HEK293 (cell line): ENCODE measurements around the gene CDSN.
A peak's percentile ranks its signal among the peaks of the same experiment; 100 is the strongest.

Source experiments
- KLF10 ChIP-seq: fragments of 450-650 bp; IDR thresholded peaks from 2 replicates; pipeline ENCODE4 v1.5.1; 2018; ENCODE audit warnings: missing biosample characterization, mild to moderate bottlenecking, missing genetic modification characterization
- KLF7 ChIP-seq: fragments of 450-650 bp; formaldehyde crosslinking; IDR thresholded peaks from 2 replicates; pipeline ENCODE4 v1.5.1; 2016; ENCODE audit warnings: missing biosample characterization, missing genetic modification characterization, borderline replicate concordance
- PRDM10 ChIP-seq: fragments of 450-650 bp; formaldehyde crosslinking; IDR thresholded peaks from 2 replicates; pipeline ENCODE4 v1.5.1; 2016; ENCODE audit warnings: missing biosample characterization, missing genetic modification characterization
- YY2 ChIP-seq: fragments of 450-650 bp; formaldehyde crosslinking; IDR thresholded peaks from 2 replicates; pipeline ENCODE4 v1.5.1; 2016; ENCODE audit warnings: missing biosample characterization, missing genetic modification characterization
- ZNF121 ChIP-seq: fragments of 450-650 bp; formaldehyde crosslinking; IDR thresholded peaks from 2 replicates; pipeline ENCODE4 v1.5.1; 2016; ENCODE audit warnings: missing biosample characterization, missing genetic modification characterization
- ZNF138 ChIP-seq: fragments of 450-650 bp; formaldehyde crosslinking; IDR thresholded peaks from 2 replicates; pipeline ENCODE4 v1.5.1; 2016; ENCODE audit warnings: missing biosample characterization, missing genetic modification characterization, borderline replicate concordance
- ZNF146 ChIP-seq: fragments of 450-650 bp; formaldehyde crosslinking; IDR thresholded peaks from 2 replicates; pipeline ENCODE4 v1.5.1; 2016; ENCODE audit warnings: missing biosample characterization, missing genetic modification characterization
- ZNF214 ChIP-seq: fragments of 450-650 bp; formaldehyde crosslinking; IDR thresholded peaks from 2 replicates; pipeline ENCODE4 v1.5.1; 2017; ENCODE audit warnings: missing biosample characterization, mild to moderate bottlenecking, missing genetic modification characterization, borderline replicate concordance
- ZNF223 ChIP-seq: fragments of 450-650 bp; formaldehyde crosslinking; IDR thresholded peaks from 2 replicates; pipeline ENCODE4 v1.5.1; 2016; ENCODE audit warnings: missing biosample characterization, missing genetic modification characterization
- ZNF24 ChIP-seq: fragments of 450-650 bp; formaldehyde crosslinking; IDR thresholded peaks from 2 replicates; pipeline ENCODE4 v1.5.1; 2016; ENCODE audit warnings: missing biosample characterization, missing genetic modification characterization
- ZNF354C ChIP-seq: fragments of 450-650 bp; formaldehyde crosslinking; IDR thresholded peaks from 2 replicates; pipeline ENCODE4 v1.5.1; 2016; ENCODE audit warnings: missing biosample characterization, missing genetic modification characterization, low read depth, borderline replicate concordance
- ZNF362 ChIP-seq: fragments of 450-650 bp; formaldehyde crosslinking; IDR thresholded peaks from 2 replicates; pipeline ENCODE4 v1.5.1; 2016; ENCODE audit warnings: missing biosample characterization, missing genetic modification characterization
- ZNF37A ChIP-seq: fragments of 450-650 bp; IDR thresholded peaks from 2 replicates; pipeline ENCODE4 v1.5.1; 2018; ENCODE audit warnings: missing biosample characterization, missing genetic modification characterization
- ZNF449 ChIP-seq: fragments of 450-650 bp; formaldehyde crosslinking; IDR thresholded peaks from 2 replicates; pipeline ENCODE4 v1.5.1; 2017; ENCODE audit warnings: missing biosample characterization, mild to moderate bottlenecking, missing genetic modification characterization, moderate library complexity
- ZNF473 ChIP-seq: fragments of 450-650 bp; formaldehyde crosslinking; IDR thresholded peaks from 2 replicates; pipeline ENCODE4 v1.5.1; 2017; ENCODE audit warnings: missing biosample characterization, missing genetic modification characterization
- ZNF561 ChIP-seq: fragments of 450-650 bp; IDR thresholded peaks from 2 replicates; pipeline ENCODE4 v1.5.1; 2018; ENCODE audit warnings: missing biosample characterization, missing genetic modification characterization, borderline replicate concordance
- ZNF596 ChIP-seq: fragments of 450-650 bp; IDR thresholded peaks from 2 replicates; pipeline ENCODE4 v1.5.0; 2018; ENCODE audit warnings: missing biosample characterization, mild to moderate bottlenecking, missing genetic modification characterization, moderate library complexity
- ZNF658 ChIP-seq: fragments of 450-650 bp; formaldehyde crosslinking; IDR thresholded peaks from 2 replicates; pipeline ENCODE4; 2016; ENCODE audit warnings: missing biosample characterization, missing genetic modification characterization
- ZNF701 ChIP-seq: fragments of 450-650 bp; formaldehyde crosslinking; IDR thresholded peaks from 2 replicates; pipeline ENCODE4 v1.5.1; 2016; ENCODE audit warnings: missing biosample characterization, missing genetic modification characterization
- ZNF830 ChIP-seq: fragments of 450-650 bp; IDR thresholded peaks from 2 replicates; pipeline ENCODE4 v1.5.0; 2018; ENCODE audit warnings: missing biosample characterization, missing genetic modification characterization, low read depth, mild to moderate bottlenecking, moderate library complexity
- TF ChIP-seq, protein P1 (sequence below): fragments of 450-650 bp; formaldehyde crosslinking; IDR thresholded peaks from 2 replicates; pipeline ENCODE4 v1.5.1; 2016; ENCODE audit warnings: missing biosample characterization, missing genetic modification characterization, low read depth
- TF ChIP-seq, protein P2 (sequence below): fragments of 450-650 bp; formaldehyde crosslinking; IDR thresholded peaks from 2 replicates; pipeline ENCODE4 v1.5.1; 2017; ENCODE audit warnings: missing biosample characterization, missing genetic modification characterization
- TF ChIP-seq, protein P3 (sequence below): fragments of 450-650 bp; formaldehyde crosslinking; IDR thresholded peaks from 2 replicates; pipeline ENCODE4 v1.5.1; 2016; ENCODE audit warnings: missing biosample characterization, missing genetic modification characterization
- TF ChIP-seq, protein P4 (sequence below): fragments of 450-650 bp; formaldehyde crosslinking; IDR thresholded peaks from 2 replicates; pipeline ENCODE4 v1.5.1; 2017; ENCODE audit warnings: missing biosample characterization, missing genetic modification characterization

CDSN gene

DNA sequence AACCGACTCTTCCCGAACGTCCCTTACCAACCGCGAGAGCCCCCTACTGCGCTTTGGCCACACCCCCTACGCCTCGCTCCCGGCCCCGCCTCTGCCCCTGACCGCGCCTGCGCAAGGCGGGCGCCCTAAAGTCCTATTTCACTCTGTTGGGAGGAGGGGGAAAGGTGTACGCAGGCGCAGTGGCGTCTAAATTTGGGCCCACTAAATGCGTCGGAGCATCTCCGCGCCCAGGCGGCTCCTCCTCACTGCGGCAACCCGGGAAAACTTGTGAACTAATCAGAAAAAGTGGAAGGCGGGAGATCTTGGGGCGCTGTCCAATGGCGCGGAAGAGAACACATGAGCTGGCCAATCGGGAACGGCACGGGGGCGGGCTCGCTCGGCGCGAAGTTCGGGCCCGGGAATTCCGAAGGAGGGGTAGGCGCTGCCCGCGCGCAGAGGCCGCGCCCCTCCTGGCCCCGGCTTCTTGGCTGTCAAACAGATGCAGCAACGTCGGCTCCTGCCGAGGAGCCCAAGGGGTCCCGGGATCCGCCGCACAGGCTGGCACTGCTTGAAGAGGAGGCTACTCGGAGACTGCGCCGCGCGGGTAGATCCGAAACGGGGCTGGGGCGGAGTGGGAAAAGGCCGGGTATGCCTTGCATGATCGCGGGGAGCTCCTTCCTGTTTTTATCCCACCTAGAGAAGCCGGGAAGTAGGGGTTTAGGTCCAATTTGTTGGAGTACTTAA, 38.1 kb upstream of the CDSN start, which contains the start of gene TCF19 (continued):
- no peak for TF ChIP-seq ZNF449 (tag by site-specific recombination)
- no peak for TF ChIP-seq ZNF138 (tag by site-specific recombination)
- TF ChIP-seq ZNF701 (tag by site-specific recombination): no peak
- TF ChIP-seq ZNF223 (tag by site-specific recombination): no peak
- TF ChIP-seq, protein P1, sequence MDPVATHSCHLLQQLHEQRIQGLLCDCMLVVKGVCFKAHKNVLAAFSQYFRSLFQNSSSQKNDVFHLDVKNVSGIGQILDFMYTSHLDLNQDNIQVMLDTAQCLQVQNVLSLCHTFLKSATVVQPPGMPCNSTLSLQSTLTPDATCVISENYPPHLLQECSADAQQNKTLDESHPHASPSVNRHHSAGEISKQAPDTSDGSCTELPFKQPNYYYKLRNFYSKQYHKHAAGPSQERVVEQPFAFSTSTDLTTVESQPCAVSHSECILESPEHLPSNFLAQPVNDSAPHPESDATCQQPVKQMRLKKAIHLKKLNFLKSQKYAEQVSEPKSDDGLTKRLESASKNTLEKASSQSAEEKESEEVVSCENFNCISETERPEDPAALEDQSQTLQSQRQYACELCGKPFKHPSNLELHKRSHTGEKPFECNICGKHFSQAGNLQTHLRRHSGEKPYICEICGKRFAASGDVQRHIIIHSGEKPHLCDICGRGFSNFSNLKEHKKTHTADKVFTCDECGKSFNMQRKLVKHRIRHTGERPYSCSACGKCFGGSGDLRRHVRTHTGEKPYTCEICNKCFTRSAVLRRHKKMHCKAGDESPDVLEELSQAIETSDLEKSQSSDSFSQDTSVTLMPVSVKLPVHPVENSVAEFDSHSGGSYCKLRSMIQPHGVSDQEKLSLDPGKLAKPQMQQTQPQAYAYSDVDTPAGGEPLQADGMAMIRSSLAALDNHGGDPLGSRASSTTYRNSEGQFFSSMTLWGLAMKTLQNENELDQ: no peak
- TF ChIP-seq ZNF24 (tag by site-specific recombination): peak; percentile 54; the same call in 1 of the 2 replicates
- TF ChIP-seq, protein P2, sequence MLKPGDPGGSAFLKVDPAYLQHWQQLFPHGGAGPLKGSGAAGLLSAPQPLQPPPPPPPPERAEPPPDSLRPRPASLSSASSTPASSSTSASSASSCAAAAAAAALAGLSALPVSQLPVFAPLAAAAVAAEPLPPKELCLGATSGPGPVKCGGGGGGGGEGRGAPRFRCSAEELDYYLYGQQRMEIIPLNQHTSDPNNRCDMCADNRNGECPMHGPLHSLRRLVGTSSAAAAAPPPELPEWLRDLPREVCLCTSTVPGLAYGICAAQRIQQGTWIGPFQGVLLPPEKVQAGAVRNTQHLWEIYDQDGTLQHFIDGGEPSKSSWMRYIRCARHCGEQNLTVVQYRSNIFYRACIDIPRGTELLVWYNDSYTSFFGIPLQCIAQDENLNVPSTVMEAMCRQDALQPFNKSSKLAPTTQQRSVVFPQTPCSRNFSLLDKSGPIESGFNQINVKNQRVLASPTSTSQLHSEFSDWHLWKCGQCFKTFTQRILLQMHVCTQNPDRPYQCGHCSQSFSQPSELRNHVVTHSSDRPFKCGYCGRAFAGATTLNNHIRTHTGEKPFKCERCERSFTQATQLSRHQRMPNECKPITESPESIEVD (tag by site-specific recombination): no peak
- TF ChIP-seq KLF7 (tag by site-specific recombination): peak; percentile 73
- TF ChIP-seq ZNF146 (tag by site-specific recombination): 0 out of 2 replicates have a peak, but pooled peaks have one; percentile 19
- no peak for TF ChIP-seq ZNF830
- TF ChIP-seq KLF10 (tag by site-specific recombination): peak; percentile 87
- no peak for TF ChIP-seq ZNF658 (tag by site-specific recombination)
- TF ChIP-seq, protein P3, sequence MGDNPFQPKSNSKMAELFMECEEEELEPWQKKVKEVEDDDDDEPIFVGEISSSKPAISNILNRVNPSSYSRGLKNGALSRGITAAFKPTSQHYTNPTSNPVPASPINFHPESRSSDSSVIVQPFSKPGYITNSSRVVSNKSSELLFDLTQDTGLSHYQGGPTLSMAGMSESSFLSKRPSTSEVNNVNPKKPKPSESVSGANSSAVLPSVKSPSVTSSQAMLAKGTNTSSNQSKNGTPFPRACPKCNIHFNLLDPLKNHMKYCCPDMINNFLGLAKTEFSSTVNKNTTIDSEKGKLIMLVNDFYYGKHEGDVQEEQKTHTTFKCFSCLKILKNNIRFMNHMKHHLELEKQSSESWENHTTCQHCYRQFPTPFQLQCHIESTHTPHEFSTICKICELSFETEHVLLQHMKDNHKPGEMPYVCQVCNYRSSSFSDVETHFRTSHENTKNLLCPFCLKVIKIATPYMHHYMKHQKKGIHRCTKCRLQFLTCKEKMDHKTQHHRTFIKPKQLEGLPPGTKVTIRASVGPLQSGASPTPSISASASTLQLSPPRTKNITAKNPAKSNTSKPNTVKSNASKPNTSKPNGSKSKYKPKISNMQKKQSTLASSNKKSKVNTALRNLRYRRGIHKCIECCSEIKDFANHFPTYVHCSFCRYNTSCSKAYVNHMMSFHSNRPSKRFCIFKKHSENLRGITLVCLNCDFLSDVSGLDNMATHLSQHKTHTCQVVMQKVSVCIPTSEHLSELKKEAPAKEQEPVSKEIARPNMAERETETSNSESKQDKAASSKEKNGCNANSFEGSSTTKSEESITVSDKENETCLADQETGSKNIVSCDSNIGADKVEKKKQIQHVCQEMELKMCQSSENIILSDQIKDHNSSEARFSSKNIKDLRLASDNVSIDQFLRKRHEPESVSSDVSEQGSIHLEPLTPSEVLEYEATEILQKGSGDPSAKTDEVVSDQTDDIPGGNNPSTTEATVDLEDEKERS: peak; percentile 35; the same call in 1 of the 2 replicates
- no peak for TF ChIP-seq ZNF362 (tag by site-specific recombination)
- no peak for TF ChIP-seq ZNF596 (tag by site-specific recombination)
- no peak for TF ChIP-seq YY2 (tag by site-specific recombination)
- no peak for TF ChIP-seq ZNF473 (tag by site-specific recombination)
- TF ChIP-seq, protein P4, sequence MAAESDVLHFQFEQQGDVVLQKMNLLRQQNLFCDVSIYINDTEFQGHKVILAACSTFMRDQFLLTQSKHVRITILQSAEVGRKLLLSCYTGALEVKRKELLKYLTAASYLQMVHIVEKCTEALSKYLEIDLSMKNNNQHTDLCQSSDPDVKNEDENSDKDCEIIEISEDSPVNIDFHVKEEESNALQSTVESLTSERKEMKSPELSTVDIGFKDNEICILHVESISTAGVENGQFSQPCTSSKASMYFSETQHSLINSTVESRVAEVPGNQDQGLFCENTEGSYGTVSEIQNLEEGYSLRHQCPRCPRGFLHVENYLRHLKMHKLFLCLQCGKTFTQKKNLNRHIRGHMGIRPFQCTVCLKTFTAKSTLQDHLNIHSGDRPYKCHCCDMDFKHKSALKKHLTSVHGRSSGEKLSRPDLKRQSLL (tag by site-specific recombination): no peak
- no peak for TF ChIP-seq ZNF561
- TF ChIP-seq ZNF121 (tag by site-specific recombination): no peak
- TF ChIP-seq ZNF354C (tag by site-specific recombination): no peak
- peak; percentile 93 for TF ChIP-seq PRDM10 (tag by site-specific recombination)
- TF ChIP-seq ZNF214 (tag by site-specific recombination): no peak
- no peak for TF ChIP-seq ZNF37A (tag by site-specific recombination)
